IMR-90 (cell line): ENCODE results near the gene CACNA1D. TPM values are rescaled to one million over a fixed set of nuclear protein-coding genes. Genes with fewer than 3 reads are reported as not detected.

Source experiments
- ATAC-seq: fragments of 200-7000 bp; cut with Tn5 transposase; 2 replicates; pipeline ENCODE4 v1.9.1; 2020; ENCODE audit warnings: low read depth, mild to moderate bottlenecking, moderate library complexity
- BruUV-seq: library from RNA; stranded (reverse); fragments of 400-500 nt; replicated peaks from 2 replicates; lab custom pipeline; 2021; lab: Mats Ljungman, UMichigan
- CTCF ChIA-PET: fragments of 300-600 bp; formaldehyde crosslinking; extraction: SDS; loops from one replicate; lab custom pipeline; 2021; ENCODE audit warnings: antibody characterized with exemption; lab: Yijun Ruan, JAX
- POLR2A ChIA-PET: fragments of 300-600 bp; sonication (Branson Sonifier 250); formaldehyde crosslinking; loops from one replicate; lab custom pipeline; 2022; ENCODE audit warnings: antibody characterized with exemption; ENCODE audit not compliant: unreplicated experiment; lab: Charles Lee
- DNase-seq: peaks from one replicate; pipeline ENCODE4 v3.0.0; 2013
- H2AFZ ChIP-seq: replicated peaks from 2 replicates; pipeline ENCODE3; 2013; ENCODE audit warnings: low read length, mild to moderate bottlenecking; ENCODE audit not compliant: poor library complexity
- H2AK5ac ChIP-seq: 2 replicates; pipeline ENCODE4 v1.6.1; 2013; ENCODE audit warnings: low read depth, low read length, inconsistent platforms
- H2AK9ac ChIP-seq: replicated peaks from 2 replicates; pipeline ENCODE3; 2013; ENCODE audit warnings: mild to moderate bottlenecking, low read depth, low read length, moderate library complexity; ENCODE audit not compliant: poor library complexity
- H2BK120ac ChIP-seq: 2 replicates; pipeline ENCODE4 v1.6.1; 2013; ENCODE audit warnings: low read depth, low read length, inconsistent platforms
- H2BK15ac ChIP-seq: 3 replicates; pipeline ENCODE4 v1.6.1; 2013; ENCODE audit warnings: low read depth, low read length, inconsistent platforms
- H2BK20ac ChIP-seq: 2 replicates; pipeline ENCODE4 v1.6.1; 2013; ENCODE audit warnings: low read depth, mild to moderate bottlenecking, inconsistent platforms, low read length, moderate library complexity
- H2BK5ac ChIP-seq: 2 replicates; pipeline ENCODE4 v1.6.1; 2013; ENCODE audit warnings: mild to moderate bottlenecking, low read depth, low read length, inconsistent platforms; ENCODE audit not compliant: poor library complexity, severe bottlenecking
- H3K14ac ChIP-seq: replicated peaks from 2 replicates; pipeline ENCODE4 v1.6.1; 2013; ENCODE audit warnings: low read depth, low read length, inconsistent platforms
- H3K18ac ChIP-seq: 2 replicates; pipeline ENCODE4 v1.6.1; 2013; ENCODE audit warnings: low read depth, low read length, control low read depth
- H3K23ac ChIP-seq: 2 replicates; pipeline ENCODE4 v1.6.1; 2013; ENCODE audit warnings: low read depth, low read length, inconsistent platforms
- H3K27ac ChIP-seq: 2 replicates; pipeline ENCODE4 v1.5.1; 2013; ENCODE audit warnings: mild to moderate bottlenecking, control low read depth, low read length; ENCODE audit not compliant: insufficient read depth
- H3K27me3 ChIP-seq: 2 replicates; pipeline ENCODE4 v1.6.1; 2013; ENCODE audit warnings: low read length; ENCODE audit not compliant: control insufficient read depth, insufficient read depth
- H3K36me3 ChIP-seq: 2 replicates; pipeline ENCODE4 v1.6.1; 2013; ENCODE audit warnings: low read length, mixed read lengths; ENCODE audit not compliant: control insufficient read depth, insufficient read depth
- H3K4ac ChIP-seq: 2 replicates; pipeline ENCODE4 v1.6.1; 2013; ENCODE audit warnings: low read depth, low read length, inconsistent platforms
- H3K4me1 ChIP-seq: 2 replicates; pipeline ENCODE4 v1.6.1; 2013; ENCODE audit warnings: low read length, mixed read lengths; ENCODE audit not compliant: control insufficient read depth, insufficient read depth
- H3K4me2 ChIP-seq: 2 replicates; pipeline ENCODE4 v1.6.1; 2013; ENCODE audit warnings: low read depth, mild to moderate bottlenecking, control low read depth, low read length, moderate library complexity
- H3K4me3 ChIP-seq: 2 replicates; pipeline ENCODE4 v1.5.1; 2013; ENCODE audit warnings: low read depth, mild to moderate bottlenecking, control low read depth, low read length, moderate library complexity; ENCODE audit not compliant: insufficient read depth
- H3K56ac ChIP-seq: 2 replicates; pipeline ENCODE4 v1.6.1; 2013; ENCODE audit warnings: low read length, inconsistent platforms; ENCODE audit not compliant: insufficient read depth; ENCODE audit errors: extremely low read depth
- H3K79me1 ChIP-seq, 2 experiments: 2 replicates each; pipeline ENCODE4 v1.6.1; 2013; ENCODE audit warnings: low read length in 2 of 2, inconsistent platforms in 1 of 2, low read depth in 1 of 2
- H3K9ac ChIP-seq: 2 replicates; pipeline ENCODE4 v1.6.1; 2013; ENCODE audit warnings: low read depth, low read length, control low read depth
- H3K9me1 ChIP-seq: 2 replicates; pipeline ENCODE4 v1.6.1; 2013; ENCODE audit warnings: low read length, inconsistent platforms; ENCODE audit not compliant: insufficient read depth
- H3K9me3 ChIP-seq: 2 replicates; pipeline ENCODE4 v1.6.1; 2013; ENCODE audit warnings: low read length; ENCODE audit not compliant: control insufficient read depth, insufficient read depth
- H4K20me1 ChIP-seq: 2 replicates; pipeline ENCODE4 v1.6.1; 2013; ENCODE audit warnings: low read length, inconsistent platforms; ENCODE audit not compliant: insufficient read depth
- H4K5ac ChIP-seq: 2 replicates; pipeline ENCODE4 v1.6.1; 2013; ENCODE audit warnings: mild to moderate bottlenecking, low read depth, low read length, control low read depth
- H4K8ac ChIP-seq, 2 experiments: 2 replicates each; pipeline ENCODE4 v1.6.1; 2013; ENCODE audit warnings: low read depth in 2 of 2, low read length in 2 of 2, control low read depth in 1 of 2, inconsistent platforms in 1 of 2
- H4K91ac ChIP-seq: 2 replicates; pipeline ENCODE4 v1.6.1; 2013; ENCODE audit warnings: low read depth, low read length, inconsistent platforms; ENCODE audit not compliant: insufficient read depth
- BHLHE40 ChIP-seq: fragments of 150-350 bp; IDR thresholded peaks from 2 replicates; pipeline ENCODE4 v1.6.1; 2016; ENCODE audit warnings: mild to moderate bottlenecking, low read depth, low read length
- CEBPB ChIP-seq: IDR thresholded peaks from 2 replicates; pipeline ENCODE4 v1.6.1; 2012; ENCODE audit warnings: low read depth, low read length, improper control_type of control experiment
- CHD1 ChIP-seq: IDR thresholded peaks from 2 replicates; pipeline ENCODE4 v1.6.1; 2012; ENCODE audit warnings: low read depth, low read length, improper control_type of control experiment
- CTCF ChIP-seq: conservative IDR thresholded peaks from 2 replicates; pipeline ENCODE4 v1.5.1; 2012; ENCODE audit warnings: mild to moderate bottlenecking, low read depth, low read length, improper control_type of control experiment
- ELK1 ChIP-seq: fragments of 150-350 bp; IDR thresholded peaks from 2 replicates; pipeline ENCODE4 v1.6.1; 2016; ENCODE audit warnings: low read depth, mild to moderate bottlenecking, low read length, moderate library complexity, borderline replicate concordance
- FOS ChIP-seq: fragments of 150-350 bp; IDR thresholded peaks from 2 replicates; pipeline ENCODE4 v1.6.1; 2016; ENCODE audit warnings: low read depth, low read length
- MAFK ChIP-seq: IDR thresholded peaks from 2 replicates; pipeline ENCODE4 v1.6.1; 2012; ENCODE audit warnings: low read depth, low read length, improper control_type of control experiment
- MAZ ChIP-seq: IDR thresholded peaks from 2 replicates; pipeline ENCODE4 v1.6.1; 2012; ENCODE audit warnings: low read depth, mild to moderate bottlenecking, low read length, improper control_type of control experiment, moderate library complexity, borderline replicate concordance
- NFE2L2 ChIP-seq: fragments of 150-350 bp; IDR thresholded peaks from 2 replicates; pipeline ENCODE4 v1.6.1; 2016; ENCODE audit warnings: low read depth, mild to moderate bottlenecking, low read length
- POLR2A ChIP-seq: IDR thresholded peaks from 2 replicates; pipeline ENCODE4 v1.6.1; 2012; ENCODE audit warnings: mild to moderate bottlenecking, low read depth, low read length
- RAD21 ChIP-seq: IDR thresholded peaks from 2 replicates; pipeline ENCODE4 v1.6.1; 2012; ENCODE audit warnings: low read length, improper control_type of control experiment
- RCOR1 ChIP-seq: IDR thresholded peaks from 2 replicates; pipeline ENCODE4 v1.6.1; 2012; ENCODE audit warnings: mild to moderate bottlenecking, low read length, improper control_type of control experiment; ENCODE audit not compliant: insufficient replicate concordance
- RFX5 ChIP-seq: IDR thresholded peaks from 2 replicates; pipeline ENCODE4 v1.8.0; 2012; ENCODE audit warnings: low read depth, mild to moderate bottlenecking, low read length, moderate library complexity
- SMC3 ChIP-seq: fragments of 150-350 bp; IDR thresholded peaks from 2 replicates; pipeline ENCODE4 v1.6.1; 2016; ENCODE audit warnings: low read depth, mild to moderate bottlenecking, antibody characterized with exemption, low read length, moderate library complexity
- USF2 ChIP-seq: fragments of 150-350 bp; IDR thresholded peaks from 2 replicates; pipeline ENCODE4 v1.6.1; 2017; ENCODE audit warnings: mild to moderate bottlenecking, antibody characterized with exemption, low read length, low read depth
- WGBS, 2 experiments: methylation state at CpG; one replicate each; pipeline versions ENCODE4 v1.1.5 to v1.1.7; 2013; ENCODE audit warnings: missing lambda C conversion rate in 2 of 2; ENCODE audit not compliant: insufficient read length in 1 of 2; ENCODE audit errors: extremely low coverage in 2 of 2; 5-methylcytosine and 5-hydroxymethylcytosine counted together
- dilution Hi-C: fragments of 300-500 bp; cut with HindIII; formaldehyde crosslinking; loops from one replicate; pipeline ENCODE4 v1.14.3; 2018; ENCODE audit warnings: low sequenced_read_pairs; ENCODE audit not compliant: unreplicated experiment
- in situ Hi-C: fragments of 300-500 bp; cut with MboI; formaldehyde crosslinking; loops from 3 replicates; pipeline ENCODE4 v1.14.3; 2019; ENCODE audit warnings: low sequenced_read_pairs, inconsistent platforms, mixed read lengths
- intact Hi-C: fragments of 100-400 bp; cut with micrococcal nuclease; formaldehyde crosslinking; loops from 2 replicates; pipeline ENCODE4 v1.10.0; 2022
- polyA plus RNA-seq, 3 experiments: library from polyadenylated mRNA; depleted of rRNA; stranded (reverse); fragments of >200 nt; gene quantifications; 2 replicates each; pipeline ENCODE4 v1.2.3, GENCODE V29; 2012; ENCODE audit warnings: low replicate concordance in 1 of 3
- total RNA-seq: library from RNA; depleted of rRNA; stranded (reverse); fragments of >200 nt; gene quantifications from 2 replicates; pipeline ENCODE4 v1.2.3, GENCODE V29; 2012

Gene CACNA1D
- total and polyA plus RNA-seq, 2 of the 4 experiments (the other 2 are of a cell fraction), result 0.07 TPM; not detected in 1

- Histone ChIP-seq H3K9me3 (no peaks in the 10 kb centered on the region), H2BK5ac (no peak overlapping the region), H4K20me1 (no peaks in the 10 kb centered on the region), H3K56ac (no peak overlapping the region), H3K9ac (no peak overlapping the region), H3K14ac (no peak overlapping the region), H4K91ac (no peak overlapping the region), H2AK9ac (no peak overlapping the region), H3K4me1 (peaks cover 3% of the 10 kb centered on the region), H4K5ac (no peak overlapping the region), H3K27ac (no peak overlapping the region), H3K27me3 (peaks cover 9% of the 10 kb centered on the region), H2AFZ (peak overlapping the region; percentile 14), H2AK5ac (no peak overlapping the region), H3K36me3 (no peaks in the 10 kb centered on the region), H2BK120ac (no peak overlapping the region), H3K4ac (no peak overlapping the region), H3K4me2 (no peak overlapping the region), H3K9me1 (peaks cover 3% of the 10 kb centered on the region), H3K79me1 (no peaks in the 10 kb centered on the region), H2BK15ac (no peak overlapping the region), H3K23ac (no peak overlapping the region), H2BK20ac (no peak overlapping the region), H3K4me3 (no peak overlapping the region), H3K18ac (no peak overlapping the region), H4K8ac (no peak overlapping the region)
- intact Hi-C loops, result no loop called here
- CTCF ChIA-PET, result interaction anchor here (0.7 kb wide), 1 partner anchor 108 kb away, joined by 3 read pairs; no protein-coding TSS in a partner anchor
- ATAC-seq (no peak), DNase-seq (no peak)
- BruUV-seq, result no TSS peak
- WGBS, 2 experiments, result 86% methylated on average over 6 of the region's 24 CpGs; no CpG with 5 or more reads in 1 of the 2 experiments
- POLR2A ChIA-PET, result no interaction called here
- in situ Hi-C loops, result no loop called here
- dilution Hi-C loops, result no loop called here
- TF ChIP-seq MAZ, result no peak
- no peak for TF ChIP-seq RAD21
- TF ChIP-seq BHLHE40, result no peak
- TF ChIP-seq NFE2L2, result no peak
- TF ChIP-seq RFX5, result no peak
- no peak for TF ChIP-seq CEBPB
- TF ChIP-seq CHD1, result no peak
- no peak for TF ChIP-seq SMC3
- no peak for TF ChIP-seq MAFK
- no peak for TF ChIP-seq RCOR1
- no peak for TF ChIP-seq USF2
- no peak for TF ChIP-seq FOS
- TF ChIP-seq CTCF, result no peak
- no peak for TF ChIP-seq POLR2A
- TF ChIP-seq ELK1, result no peak
These were observed 316.9 kb downstream of the CACNA1D start for GRCh38 chr3:53811143-53811927.
